Lung (tissue), 12 donors: Measurements from ENCODE around the gene PRKCB. TPM values are rescaled to one million over a fixed set of nuclear protein-coding genes. Genes with fewer than 3 reads are reported as not detected.

Source experiments
- ATAC-seq: fragments of 200-7000 bp; cut with Tn5 transposase; one replicate; pipeline ENCODE4 v1.9.1; 2020; ENCODE audit warnings: moderate number of reproducible peaks; ENCODE audit not compliant: insufficient read depth, low FRiP score
- DNase-seq, 3 donors: peaks; one replicate each; pipeline ENCODE4 v3.0.0-alpha.2; 2013 to 2017
- H3K27ac ChIP-seq, 2 donors: one replicate each; pipeline ENCODE4 v1.5.1; 2013; ENCODE audit warnings: mild to moderate bottlenecking in 2 of 2, moderate library complexity in 2 of 2, control low read depth in 1 of 2, inconsistent platforms in 1 of 2, low read depth in 1 of 2, low read length in 1 of 2
- H3K27me3 ChIP-seq, 3 donors: one replicate each; pipeline ENCODE4 v1.5.1; 2013; ENCODE audit warnings: low read length in 2 of 3; ENCODE audit not compliant: control insufficient read depth in 3 of 3, insufficient read depth in 3 of 3
- H3K36me3 ChIP-seq, 4 donors: one replicate each; pipeline ENCODE4 v1.5.1; 2013; ENCODE audit warnings: low read length in 4 of 4, mild to moderate bottlenecking in 1 of 4, moderate library complexity in 1 of 4; ENCODE audit not compliant: control insufficient read depth in 4 of 4, insufficient read depth in 4 of 4
- H3K4me1 ChIP-seq, 5 donors: one replicate each; pipeline ENCODE4 v1.5.1; 2013; ENCODE audit warnings: low read length in 5 of 5, mild to moderate bottlenecking in 2 of 5, moderate library complexity in 1 of 5; ENCODE audit not compliant: control insufficient read depth in 5 of 5, insufficient read depth in 5 of 5
- H3K4me3 ChIP-seq: one replicate; pipeline ENCODE4 v1.5.1; 2013; ENCODE audit warnings: mild to moderate bottlenecking, control low read depth, moderate library complexity
- H3K9ac ChIP-seq, 2 donors: one replicate each; pipeline ENCODE4 v1.5.1; 2013; ENCODE audit warnings: low read length in 2 of 2, control low read depth in 1 of 2; ENCODE audit not compliant: insufficient read depth in 1 of 2
- H3K9me3 ChIP-seq, 4 donors: one replicate each; pipeline ENCODE4 v1.5.1; 2013; ENCODE audit warnings: low read length in 3 of 4, mild to moderate bottlenecking in 1 of 4, moderate library complexity in 1 of 4; ENCODE audit not compliant: control insufficient read depth in 4 of 4, insufficient read depth in 3 of 4
- CTCF ChIP-seq: IDR thresholded peaks from 2 replicates; pipeline ENCODE4 v1.5.1; 2012; ENCODE audit warnings: mild to moderate bottlenecking; ENCODE audit errors: control extremely low read depth, extremely low read depth
- WGBS, 2 donors: extraction: QIAGEN DNeasy Blood & Tissue Kit; methylation state at CpG; one replicate each; pipeline ENCODE4 v1.1.7; 2013; 5-methylcytosine and 5-hydroxymethylcytosine counted together
- polyA plus RNA-seq, 2 donors: library from polyadenylated mRNA; stranded (reverse); fragments of 200-250 nt; gene quantifications; one replicate each; pipeline ENCODE4 v1.2.1, GENCODE V29; 2013
- total RNA-seq, 2 donors: library from RNA; depleted of rRNA in 1 of 2; stranded (reverse); fragments of >200 nt in 1 of 2; gene quantifications; one replicate each; pipeline ENCODE4 v1.2.1, GENCODE V29; 2014 to 2021
- donor health status: control.
- donor health status: control.
- donor health status: Bipolar disorder and iron deficiency.
- donor health status: healthy.
- donor health status: DM: yes; HTN: yes; CAD: no.

PRKCB gene
- total and polyA plus RNA-seq, 4 donors = 2.5 to 46.4 (median 21.8) TPM

- no peak for TF ChIP-seq CTCF
- peaks cover 0 to 9% (median 2%) of the 10 kb centered on the region in 4 donors for H3K36me3 ChIP-seq
- DNase-seq (no peak), ATAC-seq (no peak)
- no peaks in the 10 kb centered on the region for H3K27me3 ChIP-seq
- H3K9ac ChIP-seq = no peak overlapping the region
- H3K4me3 ChIP-seq = no peak overlapping the region
- no peak overlapping the region for H3K27ac ChIP-seq
- WGBS, 2 donors = 57 to 66% methylated on average over 4 of the region's 4 CpGs
- peaks cover 0 to 21% (median 0%) of the 10 kb centered on the region in 5 donors for H3K4me1 ChIP-seq
- no peaks in the 10 kb centered on the region for H3K9me3 ChIP-seq
Measured at GRCh38 chr16:24203675-24204074, 367.9 kb downstream of the PRKCB start.

- peak in 1 of 3 donors; percentile 5 for DNase-seq
- 88 to 92% methylated on average over 2 of the region's 2 CpGs for WGBS, 2 donors
- H3K4me1 ChIP-seq = peaks cover 0 to 17% (median 0%) of the 10 kb centered on the region in 5 donors
- H3K9ac ChIP-seq = no peak overlapping the region
- H3K27ac ChIP-seq = no peak overlapping the region
- no peak for ATAC-seq
- H3K27me3 ChIP-seq = no peaks in the 10 kb centered on the region
- peaks cover 0 to 9% (median 4%) of the 10 kb centered on the region in 4 donors for H3K36me3 ChIP-seq
- H3K9me3 ChIP-seq = no peaks in the 10 kb centered on the region
- no peak overlapping the region for H3K4me3 ChIP-seq
- no peak for TF ChIP-seq CTCF
Measured at GRCh38 chr16:24204150-24204665, 368.4 kb downstream of the PRKCB start.

GRCh38 chr16:24206926-24207325 is 371.1 kb downstream of the PRKCB start:
- Histone ChIP-seq H3K36me3 (peaks cover 0 to 6% (median 4%) of the 10 kb centered on the region in 4 donors), H3K27me3 (no peaks in the 10 kb centered on the region), H3K9ac (no peak overlapping the region), H3K9me3 (no peaks in the 10 kb centered on the region), H3K27ac (no peak overlapping the region), H3K4me3 (no peak overlapping the region), H3K4me1 (no peaks in the 10 kb centered on the region)
- 90 to 98% methylated on average over 3 of the region's 3 CpGs for WGBS, 2 donors
- ATAC-seq = no peak
- DNase-seq = no peak
- TF ChIP-seq CTCF = no peak

GRCh38 chr16:24208710-24209109 is 372.9 kb downstream of the PRKCB start:
- no peak overlapping the region for H3K4me3 ChIP-seq
- H3K27me3 ChIP-seq = no peaks in the 10 kb centered on the region
- H3K36me3 ChIP-seq = peaks cover 0 to 6% (median 4%) of the 10 kb centered on the region in 4 donors
- no peak overlapping the region for H3K27ac ChIP-seq
- ATAC-seq (no peak), DNase-seq (no peak)
- 61 to 85% methylated on average over 5 of the region's 5 CpGs for WGBS, 2 donors
- no peak for TF ChIP-seq CTCF
- no peaks in the 10 kb centered on the region for H3K9me3 ChIP-seq
- no peaks in the 10 kb centered on the region for H3K4me1 ChIP-seq
- no peak overlapping the region for H3K9ac ChIP-seq
